ENCODE data around the gene BTBD8.

BTBD8 gene

DNA sequence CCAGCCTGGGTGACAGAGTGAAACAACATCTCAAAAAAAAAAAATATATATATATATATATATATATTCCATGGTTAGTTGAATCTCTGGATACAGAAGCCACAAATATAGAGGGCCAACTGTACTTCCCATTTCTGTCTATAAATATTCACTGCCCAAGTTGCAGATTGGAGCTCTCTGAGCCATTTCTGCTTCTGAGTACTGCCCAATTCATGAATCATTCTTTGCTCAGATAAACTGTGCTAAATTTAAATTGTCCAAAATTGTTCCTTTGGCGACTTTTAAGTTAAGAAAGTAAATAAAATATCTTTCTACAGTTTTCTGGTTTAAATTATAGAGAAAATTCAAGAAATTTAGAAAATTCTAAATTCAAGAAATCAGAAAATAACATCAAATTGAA lies 114.4 kb downstream of the BTBD8 start:
- peak; percentile 41 for DNase-seq

DNA sequence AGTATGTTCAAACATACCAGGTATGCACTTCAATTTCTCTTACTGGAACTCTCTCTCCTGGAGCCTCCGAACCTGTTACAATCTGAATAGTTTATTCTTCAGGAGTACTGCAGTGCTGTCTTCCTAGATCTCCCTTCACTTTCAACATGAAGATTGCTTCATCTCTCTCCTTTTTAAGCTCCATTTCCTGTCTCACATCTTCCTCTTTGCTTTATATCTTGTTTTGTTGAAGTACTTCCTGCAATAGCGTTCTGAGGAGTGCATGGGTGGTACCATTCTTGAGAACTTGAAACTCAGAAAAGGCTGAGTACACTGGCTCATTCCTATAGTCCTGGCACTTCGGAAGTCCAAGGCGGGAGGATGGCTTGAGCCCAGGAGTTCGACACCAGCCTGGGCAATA lies 121.8 kb downstream of the BTBD8 start:
- peak; percentile 51 for DNase-seq

DNA sequence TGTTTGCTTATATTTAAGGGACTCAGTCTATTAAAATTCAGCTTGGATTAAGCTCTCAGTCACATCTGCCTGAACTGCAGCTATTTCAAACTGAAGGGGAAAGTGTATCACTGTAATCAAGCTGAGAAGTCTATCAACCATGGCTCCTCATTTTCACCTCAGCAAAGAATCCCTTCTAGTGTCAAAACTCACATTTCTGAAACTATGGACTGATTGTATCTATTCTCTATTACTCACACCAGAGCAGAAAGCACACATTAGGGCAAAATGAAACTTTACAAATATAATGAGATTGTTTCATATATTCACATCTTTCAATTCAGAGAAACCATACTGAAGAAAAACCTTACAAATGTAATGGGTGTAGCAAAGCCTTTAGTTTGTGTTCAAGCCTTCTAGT lies 123.0 kb downstream of the BTBD8 start:
- DNase-seq: no peak

DNA sequence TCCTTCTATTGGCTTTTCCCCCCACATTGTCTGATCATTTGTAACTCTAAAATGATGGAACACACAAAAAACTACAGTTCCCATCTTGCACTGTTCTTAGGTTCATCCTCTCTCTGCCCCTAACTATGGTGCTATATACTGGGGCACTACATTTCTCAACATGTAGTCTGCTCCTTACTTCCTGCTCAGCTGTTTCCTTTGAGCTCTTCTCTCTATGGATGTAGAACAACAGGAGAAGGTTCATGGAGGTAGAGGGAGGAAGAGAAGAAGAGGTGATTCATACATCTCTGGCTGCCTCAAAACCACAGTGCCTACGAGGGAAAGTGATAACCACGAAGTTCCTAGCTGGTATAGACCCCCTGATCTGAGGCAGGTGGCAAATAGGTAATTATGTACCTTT lies 130.6 kb downstream of the BTBD8 start:
- no peak for DNase-seq

DNA sequence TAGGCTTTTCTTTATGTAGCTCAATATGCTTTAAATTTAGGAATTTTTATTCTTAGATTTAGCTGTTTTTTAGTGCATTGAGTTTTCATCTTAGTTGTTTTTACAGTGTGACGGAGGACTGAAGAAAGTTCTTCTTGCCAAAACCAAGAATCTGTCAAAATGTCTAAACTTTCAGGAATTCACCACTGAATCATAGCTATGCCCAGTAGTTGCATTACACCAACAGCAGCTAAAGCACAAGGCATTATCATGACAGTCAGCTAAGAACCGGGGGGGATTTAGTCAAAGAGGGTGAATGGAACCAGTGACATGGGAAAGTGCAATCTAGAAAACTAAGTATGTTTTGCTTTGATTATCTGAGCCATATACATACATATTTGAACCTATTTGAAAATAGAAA lies 131.0 kb downstream of the BTBD8 start:
- DNase-seq: no peak

DNA sequence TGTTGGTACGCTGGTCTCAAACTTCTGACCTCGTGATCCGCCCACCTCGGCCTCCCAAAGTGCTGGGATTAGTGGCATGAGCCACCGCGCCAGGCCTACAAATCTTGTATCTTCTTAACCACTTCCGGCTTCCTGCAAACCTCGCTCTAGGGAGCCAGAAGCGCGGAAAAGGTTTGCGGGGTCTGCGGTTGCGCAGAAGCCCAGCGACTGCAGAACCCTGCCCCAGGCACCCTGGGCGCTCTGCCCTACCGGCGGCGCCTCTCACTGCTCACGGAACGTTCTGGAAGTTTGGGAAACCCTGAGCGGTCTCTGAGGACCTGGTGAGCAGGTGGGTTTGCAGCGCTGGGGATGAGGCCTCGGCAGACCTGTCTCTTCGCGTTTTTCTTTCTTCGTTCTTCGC lies 137.6 kb downstream of the BTBD8 start, which contains the start of gene C1orf146:
C1orf146 (plus strand) TSS at position 195 of the 400 bp plus-strand sequence. CDS start 13,506 bp downstream, outside the sequence.
- DNase-seq: no peak

DNA sequence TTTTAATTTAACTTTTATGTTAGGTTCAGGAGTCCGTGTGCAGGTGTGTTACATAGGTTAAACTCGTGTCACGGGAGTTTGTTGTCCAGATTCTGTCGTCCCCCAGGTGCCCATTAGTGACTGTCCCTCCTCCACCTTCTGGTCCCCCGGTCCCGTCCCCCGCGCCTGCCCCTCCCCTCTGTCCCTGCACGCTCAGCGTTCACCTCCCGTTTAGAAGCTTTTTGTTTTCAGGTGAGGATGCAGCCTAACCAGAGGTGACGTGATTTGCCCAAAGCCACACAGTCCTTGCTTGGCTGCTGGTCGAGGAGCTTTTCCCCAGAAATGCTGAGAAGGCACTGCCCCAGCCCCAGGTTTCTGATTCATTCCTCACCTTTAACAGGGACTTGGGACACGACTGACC lies 138.4 kb downstream of the BTBD8 start:
- DNase-seq: no peak

DNA sequence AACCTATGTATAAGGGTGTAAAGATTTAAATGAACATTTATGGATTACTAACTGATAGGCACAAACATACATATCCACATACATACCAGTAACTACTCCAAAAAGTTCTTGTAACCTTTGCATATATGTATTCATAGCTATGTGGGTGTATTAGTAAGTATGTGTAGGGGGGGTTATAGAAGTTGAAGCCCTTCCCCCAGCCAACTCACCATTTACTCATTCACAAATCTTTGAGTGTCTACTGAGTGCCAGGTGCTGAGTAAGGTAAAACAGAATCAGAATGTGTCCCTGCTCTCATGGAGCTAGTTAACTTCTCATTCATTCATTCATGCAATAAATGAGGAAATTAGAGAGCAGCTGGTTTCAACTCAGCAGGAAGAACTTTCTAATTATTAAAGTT lies 138.9 kb downstream of the BTBD8 start:
- no peak for DNase-seq

DNA sequence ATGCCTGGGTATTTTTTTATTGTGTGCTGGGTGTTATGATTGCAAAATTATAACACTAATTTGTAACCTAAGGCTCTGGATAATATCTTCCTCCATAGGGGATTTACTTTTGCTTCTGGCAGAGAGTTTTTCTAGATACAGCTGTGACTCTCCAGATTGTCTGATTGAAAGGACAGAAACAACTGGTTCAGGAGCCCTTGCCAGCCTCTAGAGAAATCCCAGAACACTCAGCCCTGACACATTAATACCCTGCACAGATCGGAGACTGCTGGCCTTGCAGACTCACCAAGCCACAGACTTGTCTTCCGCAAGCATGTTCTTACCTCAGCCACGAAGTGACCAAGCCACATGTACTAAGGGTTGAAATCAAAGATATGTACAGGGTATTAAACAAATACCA lies 148.3 kb downstream of the BTBD8 start:
- DNase-seq: no peak

DNA sequence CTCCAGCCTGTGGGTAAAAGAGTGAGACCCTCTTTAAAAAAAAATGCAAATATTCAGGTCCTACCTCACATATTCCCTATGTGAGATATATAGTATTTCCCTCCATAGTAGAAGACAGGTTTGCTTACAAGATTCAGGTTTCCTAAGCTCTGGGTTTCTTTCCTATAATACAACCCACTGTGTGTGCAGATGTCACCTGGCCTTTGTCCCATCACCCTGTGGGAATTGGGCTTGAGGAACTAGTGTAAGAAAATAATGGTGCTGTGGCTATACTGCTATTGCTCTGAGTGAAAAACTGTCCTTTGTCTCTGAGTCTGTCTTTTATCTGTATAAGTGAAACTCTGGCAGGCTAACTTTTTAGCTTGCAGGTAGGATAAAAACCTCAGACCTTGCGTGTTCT lies 150.6 kb downstream of the BTBD8 start:
- no peak for DNase-seq
